Measurements from ENCODE around the gene OR7D4.
"Not testable (repeated sequence)": the region's sequence is repeated elsewhere in the genome, so short reads cannot be mapped to it uniquely, and the experiment has no call there.

Gene OR7D4

DNA sequence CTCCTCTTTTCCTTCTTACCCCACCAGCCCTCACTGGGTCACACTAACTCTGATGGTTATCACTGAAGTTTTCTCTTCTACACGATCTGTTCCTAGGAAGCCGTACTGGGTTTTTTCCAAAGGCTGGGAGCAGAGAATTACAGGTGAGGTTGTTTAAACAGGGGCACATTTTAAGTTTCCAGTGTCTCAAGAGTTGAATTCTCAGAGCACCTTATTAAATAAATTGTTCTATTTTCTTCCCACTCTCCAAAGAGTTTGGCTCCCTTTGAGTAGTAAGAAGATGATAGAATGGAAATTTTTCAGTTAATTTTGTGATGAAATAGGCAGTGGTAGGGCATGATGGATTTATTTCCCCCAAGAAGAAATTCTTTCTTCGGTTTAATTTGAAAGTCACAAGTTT is at the start of gene OR7D4:
OR7D4 (minus strand) TSS at position 101 of the 400 bp plus-strand sequence. CDS start 4,752 bp downstream, outside the sequence.
- Mint-ChIP-seq H3K36me3 (ENCODE audit: low read depth) (no peaks in the 10 kb centered on the region), H3K4me3 (no peak within 1 kb of the TSS), H3K27me3 (ENCODE audit: low read depth) (no peaks in the 10 kb centered on the region), H3K27ac (no peak within 1 kb of the TSS), H3K9me3 (peaks cover 60% of the 10 kb centered on the region), H3K4me1 (ENCODE audit: low read depth) (no peaks in the 10 kb centered on the region)

DNA sequence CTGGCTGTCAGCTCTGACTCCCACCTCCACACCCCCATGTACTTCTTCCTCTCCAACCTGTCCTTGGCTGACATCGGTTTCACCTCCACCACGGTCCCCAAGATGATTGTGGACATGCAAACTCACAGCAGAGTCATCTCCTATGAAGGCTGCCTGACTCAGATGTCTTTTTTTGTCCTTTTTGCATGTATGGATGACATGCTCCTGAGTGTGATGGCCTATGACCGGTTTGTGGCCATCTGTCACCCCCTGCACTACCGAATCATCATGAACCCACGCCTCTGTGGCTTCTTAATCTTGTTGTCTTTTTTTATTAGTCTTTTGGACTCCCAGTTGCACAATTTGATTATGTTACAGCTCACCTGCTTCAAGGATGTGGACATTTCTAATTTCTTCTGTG is 31.8 kb upstream of the OR7D4 start:
- no peaks in the 10 kb centered on the region for H3K27me3 Mint-ChIP-seq (ENCODE audit: low read depth)
- H3K9me3 Mint-ChIP-seq: peaks cover 50% of the 10 kb centered on the region
- H3K27ac Mint-ChIP-seq: no peak overlapping the region
- no peaks in the 10 kb centered on the region for H3K36me3 Mint-ChIP-seq (ENCODE audit: low read depth)
- no peaks in the 10 kb centered on the region for H3K4me1 Mint-ChIP-seq (ENCODE audit: low read depth)
- no peak overlapping the region for H3K4me3 Mint-ChIP-seq

DNA sequence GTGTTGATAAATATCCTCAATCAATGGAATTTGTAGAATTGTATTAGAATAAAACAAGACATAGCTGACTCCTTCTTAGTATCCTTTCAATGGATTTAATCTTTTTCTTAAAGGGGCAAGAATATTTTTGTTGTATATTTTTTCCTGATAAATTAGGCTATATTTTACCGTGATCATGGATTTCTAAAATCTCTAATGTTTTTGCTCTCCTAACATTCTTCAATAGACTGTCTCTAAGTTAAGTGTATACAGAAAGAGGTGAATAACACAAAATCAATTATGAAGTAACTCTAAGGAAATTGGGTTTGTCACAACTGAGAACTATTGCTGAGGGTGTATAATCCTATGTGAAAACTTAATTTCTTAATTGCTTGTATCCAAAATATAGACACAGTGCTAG is 31.2 kb upstream of the OR7D4 start, which contains the start of gene OR7E24:
OR7E24 (plus strand) TSS at position 301 of the 400 bp plus-strand sequence. CDS start 114 bp downstream, outside the sequence.
- Mint-ChIP-seq H3K27ac (no peak within 1 kb of the TSS), H3K9me3 (peaks cover 49% of the 10 kb centered on the region), H3K4me3 (no peak within 1 kb of the TSS), H3K4me1 (ENCODE audit: low read depth) (no peaks in the 10 kb centered on the region), H3K36me3 (ENCODE audit: low read depth) (no peaks in the 10 kb centered on the region), H3K27me3 (ENCODE audit: low read depth) (no peaks in the 10 kb centered on the region)

DNA sequence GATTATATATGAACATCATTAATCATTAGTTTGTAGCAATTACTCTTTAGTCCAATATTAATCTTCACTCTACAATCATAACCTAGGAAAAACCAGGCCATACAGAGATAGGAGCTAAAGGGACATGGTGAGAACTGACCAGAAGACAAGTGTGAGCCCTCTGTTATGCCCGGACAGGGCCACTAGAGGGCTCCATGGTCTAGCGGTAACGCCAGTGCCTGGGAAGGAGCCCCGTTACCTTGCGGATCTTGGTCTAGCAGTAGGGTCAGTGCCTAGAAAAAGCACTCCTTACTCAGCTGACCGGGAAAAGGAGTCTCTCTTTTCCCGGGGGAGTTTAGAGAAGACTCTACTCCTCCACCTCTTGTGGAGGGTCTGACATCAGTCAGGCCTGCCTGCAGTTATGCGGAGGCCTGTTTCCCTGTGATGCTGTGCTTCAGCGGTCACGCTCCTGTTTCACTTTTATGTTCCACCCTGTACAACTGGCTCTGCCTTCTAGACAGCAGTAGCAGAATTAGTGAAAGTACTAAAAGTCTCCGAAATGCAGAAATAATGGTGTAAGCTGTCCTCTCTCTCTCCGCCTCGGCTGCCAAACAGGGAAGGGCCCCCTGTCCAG is 13.8 kb downstream of the OR7D4 start:
- Mint-ChIP-seq H3K27ac (no peak overlapping the region), H3K4me1 (ENCODE audit: low read depth) (peaks cover 2% of the 10 kb centered on the region), H3K36me3 (ENCODE audit: low read depth) (no peaks in the 10 kb centered on the region), H3K9me3 (peaks cover 4% of the 10 kb centered on the region), H3K27me3 (ENCODE audit: low read depth) (no peaks in the 10 kb centered on the region), H3K4me3 (peak overlapping the region; percentile 38)

DNA sequence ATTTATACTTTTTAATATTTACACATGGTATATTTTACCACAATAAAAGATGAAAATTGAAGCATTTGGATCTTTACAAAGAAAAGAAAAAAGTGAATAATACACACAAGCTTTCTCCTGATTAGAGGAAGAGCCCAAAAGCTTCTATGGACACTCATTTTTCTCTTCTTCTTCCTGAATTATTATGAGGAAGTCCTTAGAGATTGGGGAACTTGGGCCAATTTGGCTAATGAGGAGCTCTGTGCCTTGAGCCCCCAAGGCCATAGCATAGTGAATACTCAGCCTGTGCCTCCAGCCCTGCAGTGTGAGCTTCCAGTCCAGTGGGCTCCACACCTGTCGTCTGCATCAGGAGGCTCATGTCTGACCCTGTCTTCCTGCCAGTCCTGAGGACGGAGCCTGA is 21.3 kb downstream of the OR7D4 start:
- not testable (repeated sequence) for H3K27me3 Mint-ChIP-seq (ENCODE audit: low read depth); H3K27ac Mint-ChIP-seq; H3K36me3 Mint-ChIP-seq (ENCODE audit: low read depth); H3K4me3 Mint-ChIP-seq; H3K4me1 Mint-ChIP-seq (ENCODE audit: low read depth)
- H3K9me3 Mint-ChIP-seq: peaks cover 23% of the 10 kb centered on the region

DNA sequence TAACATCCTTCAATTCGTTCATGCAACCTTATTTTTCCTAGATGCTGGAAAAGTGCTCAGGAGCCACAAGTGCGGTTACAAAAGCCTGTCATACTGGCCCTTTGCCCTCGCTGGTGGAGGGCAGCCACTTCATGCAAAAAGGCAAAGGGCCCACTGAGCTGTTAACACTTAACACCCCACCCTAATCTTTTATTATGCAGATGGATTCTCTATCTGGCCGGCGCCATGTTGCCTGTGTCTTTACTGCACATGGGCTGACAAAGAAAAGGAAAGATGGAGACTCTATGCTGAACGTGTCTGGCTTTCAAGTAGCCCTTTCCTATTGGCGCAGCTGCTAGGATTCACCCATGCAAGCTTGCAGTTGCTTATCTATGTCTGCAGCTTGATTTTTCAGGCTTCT is 29.9 kb downstream of the OR7D4 start:
- no peaks in the 10 kb centered on the region for H3K27me3 Mint-ChIP-seq (ENCODE audit: low read depth)
- peaks cover 59% of the 10 kb centered on the region for H3K9me3 Mint-ChIP-seq
- peaks cover 4% of the 10 kb centered on the region for H3K36me3 Mint-ChIP-seq (ENCODE audit: low read depth)
- no peaks in the 10 kb centered on the region for H3K4me1 Mint-ChIP-seq (ENCODE audit: low read depth)
- H3K27ac Mint-ChIP-seq: no peak overlapping the region
- H3K4me3 Mint-ChIP-seq: no peak overlapping the region

DNA sequence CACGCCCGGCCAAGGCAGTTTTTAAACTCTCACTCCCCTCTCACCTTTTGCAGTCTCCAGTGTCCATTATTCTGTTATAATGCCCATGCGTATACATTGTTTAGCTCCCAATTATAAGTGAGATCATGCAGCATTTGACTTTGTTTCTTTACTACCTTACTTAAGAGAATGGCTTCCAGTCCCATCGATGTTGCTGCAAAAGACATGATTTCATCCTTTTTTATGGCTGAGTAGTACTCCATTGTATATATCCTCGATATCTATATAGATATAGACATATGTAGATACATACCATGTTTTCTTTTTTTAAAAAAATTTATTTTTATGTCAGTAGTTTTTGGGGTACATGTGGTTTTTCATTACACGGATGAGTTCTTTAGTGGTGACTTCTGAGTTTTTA is 32.2 kb downstream of the OR7D4 start:
- H3K27ac Mint-ChIP-seq: no peak overlapping the region
- no peak overlapping the region for H3K4me3 Mint-ChIP-seq
- H3K36me3 Mint-ChIP-seq (ENCODE audit: low read depth): peaks cover 4% of the 10 kb centered on the region
- peaks cover 53% of the 10 kb centered on the region for H3K9me3 Mint-ChIP-seq
- no peaks in the 10 kb centered on the region for H3K4me1 Mint-ChIP-seq (ENCODE audit: low read depth)
- H3K27me3 Mint-ChIP-seq (ENCODE audit: low read depth): no peaks in the 10 kb centered on the region

DNA sequence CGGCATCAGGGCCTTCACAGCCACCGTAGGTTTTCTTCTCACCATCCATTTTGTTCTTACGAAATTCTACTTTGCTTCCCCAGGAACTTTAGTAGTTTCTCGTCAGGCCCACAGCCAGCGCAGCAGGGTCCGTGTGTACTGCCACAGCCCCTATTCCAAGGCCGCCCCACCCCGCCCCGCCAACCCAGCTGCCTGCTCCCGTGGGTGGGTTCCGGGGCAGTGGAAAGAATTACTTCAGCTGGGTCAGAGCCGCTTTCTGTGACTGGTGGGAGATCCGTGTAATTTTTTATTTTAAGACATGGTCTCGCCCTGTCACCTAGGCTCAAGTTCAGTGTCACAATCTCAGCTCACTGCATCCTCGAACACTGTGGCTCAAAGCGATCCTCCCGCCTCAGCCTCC is 36.4 kb downstream of the OR7D4 start:
- H3K4me1 Mint-ChIP-seq (ENCODE audit: low read depth): no peaks in the 10 kb centered on the region
- no peaks in the 10 kb centered on the region for H3K27me3 Mint-ChIP-seq (ENCODE audit: low read depth)
- H3K4me3 Mint-ChIP-seq: no peak overlapping the region
- peaks cover 4% of the 10 kb centered on the region for H3K36me3 Mint-ChIP-seq (ENCODE audit: low read depth)
- peaks cover 19% of the 10 kb centered on the region for H3K9me3 Mint-ChIP-seq
- no peak overlapping the region for H3K27ac Mint-ChIP-seq

DNA sequence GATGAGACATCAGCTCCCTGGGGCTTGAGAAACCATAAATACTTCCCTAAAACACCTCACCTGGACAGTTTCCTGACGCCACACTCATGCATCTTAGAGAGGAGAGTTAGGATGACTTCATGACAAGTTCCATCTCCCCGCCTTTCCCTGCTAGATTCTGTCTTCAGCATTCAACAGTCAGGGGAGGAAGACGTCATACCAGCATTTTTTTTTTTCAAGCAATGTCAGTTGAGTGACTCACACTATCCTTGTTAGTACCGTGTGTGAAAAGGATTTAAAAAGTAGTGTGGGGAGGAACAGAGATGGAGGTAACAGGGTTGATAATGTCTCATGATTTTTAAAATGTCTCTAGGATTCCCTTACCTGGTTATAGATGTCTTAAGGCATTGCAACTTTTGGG is 40.5 kb downstream of the OR7D4 start, which contains the start of gene OR7D2:
OR7D2 (plus strand) TSS at position 79 of the 400 bp plus-strand sequence. CDS start 6,803 bp downstream, outside the sequence.
- H3K4me1 Mint-ChIP-seq (ENCODE audit: low read depth): no peaks in the 10 kb centered on the region
- no peaks in the 10 kb centered on the region for H3K27me3 Mint-ChIP-seq (ENCODE audit: low read depth)
- no peak within 1 kb of the TSS for H3K4me3 Mint-ChIP-seq
- H3K36me3 Mint-ChIP-seq (ENCODE audit: low read depth): peaks cover 13% of the 10 kb centered on the region
- H3K27ac Mint-ChIP-seq: no peak within 1 kb of the TSS
- peaks cover 10% of the 10 kb centered on the region for H3K9me3 Mint-ChIP-seq

DNA sequence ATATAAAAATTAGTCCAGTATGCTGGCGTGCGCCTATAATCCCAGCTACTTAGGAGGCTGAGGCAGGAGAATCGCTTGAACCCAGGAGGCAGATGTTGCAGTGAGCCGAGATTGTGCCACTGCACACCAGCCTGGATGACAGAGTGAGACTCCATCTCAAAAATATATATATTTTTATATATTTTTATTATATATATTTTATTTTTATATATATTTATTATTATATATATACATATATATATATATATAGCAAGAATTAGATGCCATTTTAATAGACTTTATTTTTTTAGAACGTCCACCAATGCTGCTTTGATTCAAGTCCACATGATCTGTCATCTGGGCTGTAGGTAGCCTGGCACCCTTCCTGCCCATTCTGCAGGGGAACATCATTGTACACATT is 44.1 kb downstream of the OR7D4 start:
- no peaks in the 10 kb centered on the region for H3K4me1 Mint-ChIP-seq (ENCODE audit: low read depth)
- H3K27ac Mint-ChIP-seq: no peak overlapping the region
- peaks cover 14% of the 10 kb centered on the region for H3K36me3 Mint-ChIP-seq (ENCODE audit: low read depth)
- H3K4me3 Mint-ChIP-seq: no peak overlapping the region
- no peaks in the 10 kb centered on the region for H3K27me3 Mint-ChIP-seq (ENCODE audit: low read depth)
- H3K9me3 Mint-ChIP-seq: peaks cover 10% of the 10 kb centered on the region

DNA sequence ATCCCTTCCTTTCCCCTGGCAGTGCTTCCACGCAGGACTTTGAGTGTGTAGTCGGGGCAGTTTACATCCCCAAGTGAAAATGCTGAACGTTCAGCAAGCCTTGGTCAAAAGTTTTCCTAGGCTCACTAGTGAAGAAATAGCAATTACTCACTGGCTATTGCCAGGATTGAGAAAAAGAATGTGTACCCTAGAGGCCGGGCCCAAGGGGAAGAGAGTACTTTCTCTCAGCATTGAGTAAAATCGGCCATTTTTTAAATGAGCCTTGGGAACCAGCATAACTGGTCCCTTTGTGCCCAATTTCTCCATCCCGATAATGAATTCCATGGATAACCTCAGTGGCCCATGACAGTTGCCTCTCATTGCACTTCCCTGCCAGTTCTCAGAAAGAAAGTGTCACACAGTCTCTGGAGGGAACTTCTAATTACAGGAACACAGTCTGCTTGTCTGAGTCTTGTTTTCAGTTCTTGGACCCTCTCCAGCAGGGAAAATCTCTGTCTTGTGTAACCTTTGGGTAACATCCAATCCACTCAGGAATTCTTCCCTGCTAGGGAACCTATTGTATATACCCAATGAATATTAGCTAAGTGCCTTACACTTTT is 47.9 kb downstream of the OR7D4 start:
- H3K36me3 Mint-ChIP-seq (ENCODE audit: low read depth): peaks cover 14% of the 10 kb centered on the region
- H3K27me3 Mint-ChIP-seq (ENCODE audit: low read depth): no peaks in the 10 kb centered on the region
- H3K4me3 Mint-ChIP-seq: no peak overlapping the region
- peaks cover 9% of the 10 kb centered on the region for H3K9me3 Mint-ChIP-seq
- no peaks in the 10 kb centered on the region for H3K4me1 Mint-ChIP-seq (ENCODE audit: low read depth)
- no peak overlapping the region for H3K27ac Mint-ChIP-seq

DNA sequence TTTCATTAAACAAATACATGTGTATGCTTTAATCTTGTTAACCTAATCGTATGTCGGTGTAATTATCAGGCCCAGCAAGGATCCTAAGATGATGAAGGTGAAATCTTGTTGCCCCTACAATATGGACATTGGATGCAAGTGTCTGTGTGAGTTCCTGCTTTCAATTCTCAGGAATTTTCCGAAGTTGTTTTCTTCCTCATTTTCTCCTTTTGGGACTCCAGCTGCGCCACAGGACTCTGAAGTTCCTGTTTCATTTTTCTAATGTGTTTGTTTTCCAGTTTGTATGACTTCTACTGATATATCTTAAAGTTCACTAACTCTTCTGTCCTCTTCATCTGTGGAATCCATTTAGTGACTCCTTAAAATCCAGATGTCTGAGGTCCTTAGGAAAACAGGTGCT is 52.5 kb downstream of the OR7D4 start:
- Mint-ChIP-seq H3K9me3 (peaks cover 21% of the 10 kb centered on the region), H3K27ac (no peak overlapping the region), H3K36me3 (ENCODE audit: low read depth) (peaks cover 39% of the 10 kb centered on the region), H3K27me3 (ENCODE audit: low read depth) (no peaks in the 10 kb centered on the region), H3K4me1 (ENCODE audit: low read depth) (no peaks in the 10 kb centered on the region), H3K4me3 (no peak overlapping the region)

DNA sequence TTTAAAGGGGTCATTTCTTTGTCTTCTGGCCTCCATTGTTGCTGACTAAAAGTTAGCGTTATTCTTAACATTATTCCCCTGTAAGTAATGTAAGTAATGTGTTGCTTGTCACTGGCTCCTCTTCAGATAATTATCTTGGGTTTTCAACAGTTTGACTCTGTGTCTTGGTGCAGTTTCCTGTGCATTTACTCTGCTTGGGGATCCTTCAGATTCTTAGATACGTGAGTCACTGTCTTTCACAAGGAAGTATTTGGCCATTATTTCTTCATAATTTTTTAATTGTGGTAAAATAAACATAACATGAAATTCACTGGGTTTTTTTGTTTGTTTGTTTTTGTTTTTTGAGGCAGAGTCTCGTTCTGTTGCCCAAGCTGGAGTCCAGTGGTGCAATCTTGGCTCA is 54.1 kb downstream of the OR7D4 start:
- no peak overlapping the region for H3K27ac Mint-ChIP-seq

DNA sequence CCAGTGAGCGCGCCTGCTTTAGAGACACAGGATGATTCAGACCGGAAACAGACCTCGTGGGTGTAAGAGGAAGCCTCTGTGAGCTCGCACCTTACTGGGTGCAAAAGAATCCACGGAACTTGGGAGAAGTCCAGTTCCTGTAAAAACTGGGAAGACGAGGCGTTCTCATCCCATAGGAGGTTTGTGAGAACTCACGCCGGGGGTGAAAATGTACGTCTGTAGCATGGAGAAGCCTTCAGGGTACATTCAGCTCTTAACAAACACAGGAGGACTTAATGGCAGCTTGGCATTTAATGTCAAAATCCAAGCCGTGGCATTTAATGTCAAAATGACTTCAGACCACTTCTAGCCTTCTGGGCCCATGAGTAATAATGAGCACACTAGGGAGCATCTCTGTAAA is 58.0 kb downstream of the OR7D4 start:
- Mint-ChIP-seq H3K4me1 (ENCODE audit: low read depth) (no peaks in the 10 kb centered on the region), H3K9me3 (peaks cover 56% of the 10 kb centered on the region), H3K27me3 (ENCODE audit: low read depth) (no peaks in the 10 kb centered on the region), H3K27ac (no peak overlapping the region), H3K36me3 (ENCODE audit: low read depth) (peaks cover 88% of the 10 kb centered on the region), H3K4me3 (no peak overlapping the region)

More for the DNA sequence above, 54.1 kb downstream of the OR7D4 start:
- peaks cover 54% of the 10 kb centered on the region for H3K36me3 Mint-ChIP-seq (ENCODE audit: low read depth)
- no peaks in the 10 kb centered on the region for H3K4me1 Mint-ChIP-seq (ENCODE audit: low read depth)
- H3K9me3 Mint-ChIP-seq: peaks cover 37% of the 10 kb centered on the region
- H3K27me3 Mint-ChIP-seq (ENCODE audit: low read depth): no peaks in the 10 kb centered on the region
- no peak overlapping the region for H3K4me3 Mint-ChIP-seq

Measured in T-helper 1 cell treated with Interleukin-12 subunit alpha and Interleukin-12 subunit beta and Interleukin-4 antibody, amounts not matched to agents 30 μg/mL and 1 μg/mL, for 36 hours (primary cell).